ENCODE data around the gene SLC6A9.
A peak's percentile ranks its signal among the peaks of the same experiment; 100 is the strongest.

Gene SLC6A9

DNA sequence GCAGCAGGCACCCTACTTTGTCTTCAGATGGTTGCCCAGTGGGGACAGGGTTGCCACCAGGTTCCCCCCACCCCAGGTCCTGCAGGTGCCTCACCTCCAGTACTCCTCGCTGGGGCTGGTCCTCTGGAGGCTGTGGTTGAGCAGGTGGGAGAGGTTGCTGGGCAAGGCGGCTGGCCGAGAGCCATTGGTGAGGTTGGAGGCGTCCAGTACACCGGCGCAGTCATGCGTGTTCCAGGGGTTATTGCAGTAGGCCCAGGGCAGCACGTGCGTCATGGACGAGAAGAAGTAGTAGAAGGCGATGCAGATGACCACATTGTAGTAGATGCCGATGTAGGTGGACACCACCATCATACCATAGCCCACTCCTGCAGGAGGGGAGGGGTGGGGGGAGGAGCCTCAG, 23.0 kb downstream of the SLC6A9 start:
- FAIRE-seq = no peak
- no peak for DNase-seq (ENCODE audit: insufficient read length, low spot score)

DNA sequence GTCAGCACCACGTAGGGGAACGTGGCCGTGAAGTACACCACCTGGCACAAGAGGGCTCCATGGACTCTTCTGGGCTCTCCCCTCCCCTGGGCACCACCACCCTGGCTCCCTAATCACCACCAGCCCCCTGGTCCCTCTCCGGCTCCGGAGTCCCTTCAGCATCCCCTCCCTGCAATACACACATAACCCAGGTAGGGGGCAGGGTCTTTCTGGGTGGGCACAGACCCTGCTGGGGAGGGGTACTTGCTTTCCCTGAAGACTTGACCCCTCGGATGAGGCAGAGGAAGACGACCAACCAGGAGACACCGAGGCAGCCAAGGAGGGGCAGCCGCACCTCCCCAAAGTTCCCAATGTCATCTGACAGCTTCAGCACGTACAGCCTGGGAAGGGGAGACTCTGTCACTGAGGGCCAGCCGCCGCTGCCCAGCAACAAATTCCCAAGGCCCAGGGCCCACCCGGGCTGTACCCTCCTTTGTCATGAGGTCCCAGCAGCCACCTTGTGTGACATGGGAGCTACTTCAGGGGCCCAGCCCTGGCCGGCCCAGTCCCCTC, 28.6 kb downstream of the SLC6A9 start:
- FAIRE-seq (no peak), DNase-seq (ENCODE audit: insufficient read length, low spot score) (no peak)

DNA sequence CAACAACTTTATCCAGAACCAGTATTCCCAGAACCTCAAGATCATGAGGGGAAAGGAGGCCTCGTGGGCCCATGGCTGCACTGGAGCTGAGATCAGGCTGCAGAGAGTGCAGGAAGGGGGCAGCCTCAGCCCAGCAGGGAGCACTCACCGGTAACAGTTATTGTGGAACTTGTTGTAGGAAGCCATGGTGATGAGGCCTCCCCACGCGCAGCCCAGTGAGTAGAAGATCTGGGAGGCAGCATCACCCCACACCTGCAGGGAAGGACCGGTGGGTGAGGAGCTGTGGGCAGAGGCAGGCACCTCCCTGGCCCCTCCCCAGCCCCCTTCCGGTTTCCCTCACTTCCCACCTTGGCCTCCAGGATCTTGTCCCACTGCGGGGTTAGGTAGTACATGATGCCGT, 29.1 kb downstream of the SLC6A9 start:
- FAIRE-seq = no peak
- DNase-seq (ENCODE audit: insufficient read length, low spot score) = no peak

DNA sequence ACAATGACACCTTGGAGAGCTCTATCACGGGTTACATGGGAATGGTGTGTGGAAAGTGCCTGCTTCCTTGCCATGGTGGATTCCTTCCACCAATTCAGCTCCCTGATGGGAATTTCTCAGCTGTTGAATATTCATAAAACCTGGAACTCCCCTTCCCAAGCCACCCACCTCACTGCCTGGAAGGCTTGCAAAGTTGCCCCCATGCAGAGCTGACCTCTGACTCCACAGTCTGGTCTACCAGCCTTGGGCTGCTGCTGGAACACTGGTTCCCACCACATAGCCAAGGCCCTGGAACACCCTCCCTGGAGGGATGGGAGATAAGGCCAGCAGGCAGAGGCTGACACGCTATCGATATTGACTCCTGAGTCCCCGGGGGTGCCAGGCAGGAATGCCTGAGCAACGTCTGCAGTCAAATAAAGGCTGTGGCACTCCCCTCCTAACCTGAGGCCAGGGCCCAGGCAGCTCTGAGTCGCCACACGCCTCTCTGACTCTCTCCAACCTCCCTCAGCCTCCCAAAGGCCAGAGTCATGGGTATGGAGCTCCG, 31.1 kb downstream of the SLC6A9 start:
- FAIRE-seq (no peak), DNase-seq (ENCODE audit: insufficient read length, low spot score) (no peak)

DNA sequence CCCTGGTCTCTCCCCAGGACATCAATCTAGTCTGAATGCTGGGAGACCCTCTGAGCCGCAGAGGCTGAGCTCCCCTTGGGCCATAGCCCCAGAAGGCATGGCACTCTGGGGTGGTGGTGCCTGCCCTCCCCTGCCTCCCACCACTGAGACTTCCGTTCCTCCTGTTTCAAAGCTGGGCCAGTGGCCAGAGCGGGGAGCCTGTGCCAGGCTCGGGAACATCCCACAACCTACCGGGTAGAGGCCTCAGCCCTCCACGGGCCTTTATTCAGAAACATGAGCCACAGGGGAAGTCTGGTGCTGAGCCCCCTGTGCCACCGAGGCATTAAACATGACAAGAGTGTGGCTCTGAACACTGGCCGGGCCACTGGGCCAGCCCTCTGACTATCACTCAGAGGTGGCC, 31.8 kb downstream of the SLC6A9 start:
- no peak for FAIRE-seq
- DNase-seq (ENCODE audit: insufficient read length, low spot score) = no peak

DNA sequence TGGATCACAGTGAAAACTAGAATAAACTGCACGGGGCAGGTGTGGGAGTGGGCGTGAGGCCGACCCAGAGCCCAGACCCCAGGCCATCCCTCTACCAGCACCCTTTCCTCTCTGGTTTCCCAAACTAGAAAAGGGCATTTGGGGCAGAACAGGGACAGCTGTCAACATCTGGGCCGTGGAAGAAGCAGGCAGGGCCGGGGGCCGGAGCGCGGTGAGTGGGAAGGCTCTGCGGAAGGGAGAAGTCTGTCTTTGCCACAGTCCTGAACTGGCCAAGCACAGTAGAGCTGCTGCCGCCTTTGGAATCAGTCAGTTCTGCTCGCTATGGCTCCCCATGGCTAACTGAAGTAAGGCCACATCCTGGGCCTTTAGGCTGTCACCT, 33.3 kb downstream of the SLC6A9 start:
- no peak for FAIRE-seq
- DNase-seq (ENCODE audit: insufficient read length, low spot score) = no peak

DNA sequence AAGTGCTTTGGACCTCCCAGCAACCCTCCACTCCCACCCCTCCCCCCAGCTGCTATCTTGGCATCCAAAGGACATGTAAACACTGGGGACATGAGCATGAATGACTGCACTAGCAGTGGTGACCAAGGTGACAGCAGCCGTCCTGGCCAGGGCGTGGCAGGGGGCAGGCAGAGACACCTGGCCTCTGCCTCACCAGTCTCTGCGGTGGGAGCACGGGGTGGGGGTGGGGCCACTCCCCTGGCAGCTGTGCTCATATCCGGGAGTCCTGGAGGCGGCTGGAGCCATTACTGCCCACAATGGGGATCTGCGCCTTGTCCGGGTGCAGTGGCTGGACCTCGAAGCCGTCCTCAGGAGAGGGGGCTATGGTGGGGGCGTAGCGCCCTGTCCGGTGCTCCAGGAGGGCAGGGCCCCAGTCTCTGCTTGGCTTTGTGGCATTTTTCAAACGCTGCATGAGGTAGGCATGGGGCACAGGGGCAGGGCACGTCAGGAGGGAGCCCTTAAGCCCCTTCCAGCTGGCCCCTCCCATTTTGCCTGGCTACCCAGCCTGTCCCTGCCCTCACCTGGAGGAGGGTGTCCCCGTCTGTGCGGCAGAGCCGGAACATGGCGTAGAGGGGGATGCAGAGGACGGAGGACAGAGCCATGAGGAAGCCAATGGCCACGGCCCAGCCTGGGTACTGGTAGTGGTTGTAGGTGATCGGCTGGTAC, 33.8 kb downstream of the SLC6A9 start:
- DNase-seq (ENCODE audit: insufficient read length, low spot score) (no peak), FAIRE-seq (no peak)

DNA sequence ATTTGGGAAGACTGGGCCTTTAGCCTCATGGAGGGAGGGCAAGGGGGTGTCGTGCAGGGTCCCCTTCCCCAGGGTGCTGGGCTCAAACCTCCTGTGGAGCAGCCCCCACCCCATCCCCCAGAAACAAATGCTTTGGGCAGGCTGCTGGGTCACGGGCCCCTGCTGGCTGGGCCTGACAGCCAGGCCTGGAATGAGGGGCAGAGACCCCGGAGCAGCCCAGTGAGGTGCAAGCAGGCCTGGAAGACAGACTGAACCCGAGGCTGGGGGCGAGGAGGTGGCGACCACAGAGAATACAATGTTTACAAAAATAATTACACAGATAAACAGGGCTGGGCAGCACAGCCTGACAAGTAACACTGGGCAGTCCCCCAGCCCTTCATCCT, 34.5 kb downstream of the SLC6A9 start:
- FAIRE-seq = no peak
- DNase-seq (ENCODE audit: insufficient read length, low spot score) = no peak

DNA sequence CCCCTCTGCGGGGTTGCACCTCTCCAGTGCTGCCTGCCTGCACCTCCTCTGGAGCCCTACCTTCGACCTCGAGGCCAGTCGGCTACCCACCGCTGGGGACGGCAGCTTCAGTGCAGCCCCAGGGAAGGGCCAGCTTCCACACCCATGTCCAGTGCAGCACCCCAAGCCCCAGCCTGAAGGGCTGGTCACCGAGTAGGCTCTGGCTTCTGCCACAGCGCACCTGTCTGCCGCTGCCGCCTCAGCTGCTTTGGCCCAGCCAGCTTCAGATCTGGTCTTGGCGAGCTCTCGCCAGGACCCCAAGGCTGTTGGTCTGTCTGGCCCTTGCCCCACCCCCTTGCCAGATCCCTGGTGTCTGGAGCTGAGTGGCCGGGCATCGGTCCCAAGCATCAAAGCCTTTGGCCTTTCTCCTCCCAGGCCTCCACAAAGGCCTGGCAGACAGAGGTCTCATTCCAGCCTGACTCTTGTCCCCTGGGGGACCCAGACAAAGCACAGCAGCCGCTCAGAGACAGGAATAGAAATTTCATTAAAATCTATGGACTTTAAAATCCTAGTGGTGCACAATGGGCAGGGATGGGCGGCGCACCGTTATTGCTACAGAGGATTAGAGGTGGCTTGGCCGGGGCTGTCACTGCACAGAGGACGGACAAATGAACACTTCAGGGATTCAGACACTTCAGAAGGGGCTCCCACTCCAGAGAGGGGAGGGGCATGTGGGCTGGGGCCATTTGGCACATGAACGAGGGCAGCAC, 35.1 kb downstream of the SLC6A9 start:
- DNase-seq (ENCODE audit: insufficient read length, low spot score) (no peak), FAIRE-seq (no peak)

DNA sequence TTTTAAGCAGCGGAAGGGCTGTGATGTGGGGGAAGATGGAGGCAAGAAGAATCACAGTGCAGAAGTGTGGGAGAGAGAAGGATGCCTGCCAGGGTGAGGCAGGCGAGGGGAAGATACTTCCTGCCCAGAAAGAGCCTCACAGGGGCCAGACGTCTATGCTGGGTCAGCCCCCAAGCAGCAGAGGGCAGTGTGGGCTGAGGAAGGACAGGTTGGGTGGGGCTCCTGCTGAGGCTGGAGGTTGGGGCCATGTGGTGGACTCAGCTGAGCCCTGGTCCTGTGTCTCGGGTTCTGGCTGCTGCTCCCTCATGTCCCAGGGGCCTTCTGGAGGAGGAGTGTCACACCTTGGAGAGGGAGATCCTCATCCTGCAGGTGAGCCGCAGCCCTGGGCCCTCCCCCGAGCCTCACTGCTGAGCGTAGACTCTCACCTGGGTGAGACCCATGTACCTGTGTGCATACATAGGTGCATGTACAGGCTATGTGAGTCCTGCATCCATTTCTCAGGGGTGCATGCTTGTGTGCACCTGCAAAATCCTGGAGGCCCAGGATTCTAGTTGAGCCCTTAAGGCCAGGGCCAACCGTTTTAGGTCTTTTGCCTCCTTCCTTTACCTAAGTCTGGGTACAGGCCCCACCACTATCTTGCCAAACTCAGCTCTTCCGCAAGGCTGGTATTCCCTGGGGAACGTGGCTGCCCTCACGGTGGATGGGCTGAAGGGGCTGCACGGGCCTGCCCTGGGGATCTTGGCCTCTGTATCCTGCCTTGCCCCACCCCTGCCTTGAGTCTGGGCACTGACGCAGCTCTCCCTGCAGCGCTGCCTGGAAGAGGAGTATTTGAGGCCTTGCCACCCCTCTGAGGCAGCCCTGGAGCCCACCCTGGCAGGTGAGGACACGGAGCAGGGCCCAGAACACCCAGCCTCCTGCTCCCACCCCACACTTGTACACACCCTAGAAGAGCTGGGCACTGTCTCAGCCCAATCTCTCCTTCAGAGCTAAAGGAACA, 36.2 kb downstream of the SLC6A9 start:
- DNase-seq (ENCODE audit: insufficient read length, low spot score) = peak; percentile 28

DNA sequence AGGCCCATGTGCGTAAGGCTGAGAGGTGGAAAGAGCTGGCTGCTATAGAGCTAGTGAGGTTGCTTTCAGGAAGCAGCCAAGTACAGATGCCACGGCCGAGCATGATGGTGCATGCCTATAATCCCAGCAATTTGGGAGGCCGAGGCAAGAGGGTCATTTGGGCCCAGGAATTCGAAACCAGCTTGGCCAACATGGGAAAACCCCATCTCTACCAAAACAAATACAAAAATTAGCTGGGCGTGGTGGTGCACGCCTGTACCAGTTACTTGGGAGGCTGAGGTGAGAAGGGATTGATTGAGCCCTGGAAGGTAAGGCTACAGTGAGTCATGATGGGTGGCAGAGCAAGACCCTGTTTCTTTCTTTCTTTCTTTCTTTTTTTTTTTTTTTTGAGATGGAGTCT, 37.2 kb downstream of the SLC6A9 start:
- no peak for FAIRE-seq
- no peak for DNase-seq (ENCODE audit: insufficient read length, low spot score)

More for the DNA sequence above, 36.2 kb downstream of the SLC6A9 start:
- peak; percentile 79 for FAIRE-seq

DNA sequence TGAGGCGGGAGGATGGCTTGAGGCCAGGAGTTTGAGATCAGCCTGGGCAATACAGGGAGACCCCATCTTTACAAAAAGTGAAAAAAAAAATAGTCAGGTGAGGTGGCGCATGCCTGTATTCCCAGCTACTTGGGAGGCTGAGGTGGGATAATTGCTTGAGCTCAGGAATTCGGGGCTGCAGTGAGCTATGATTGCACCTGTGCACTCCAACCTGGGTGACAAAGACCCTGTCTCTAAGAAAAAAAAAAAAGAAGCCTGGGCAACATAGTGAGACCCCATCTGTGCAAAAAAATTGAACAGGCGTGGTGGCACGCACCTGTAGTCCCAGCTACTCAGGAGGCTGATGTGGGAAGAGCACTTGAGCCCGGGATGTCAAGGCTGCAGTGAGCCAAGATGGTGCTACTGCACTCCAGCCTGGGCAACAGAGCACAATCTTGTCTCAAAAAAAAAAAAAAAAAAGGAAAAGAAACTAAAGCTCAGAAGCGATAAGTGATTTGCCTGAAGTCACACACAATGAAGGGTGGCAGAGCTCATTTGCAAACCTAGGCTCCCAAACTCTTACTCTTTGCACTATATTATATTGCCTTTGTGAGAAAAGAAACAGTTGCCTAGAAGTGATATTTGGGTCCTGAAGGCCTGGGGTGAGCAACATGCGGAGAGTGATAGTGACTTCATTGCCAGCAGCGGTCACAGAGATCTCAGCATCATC, 37.9 kb downstream of the SLC6A9 start:
- FAIRE-seq (no peak), DNase-seq (ENCODE audit: insufficient read length, low spot score) (no peak)

DNA sequence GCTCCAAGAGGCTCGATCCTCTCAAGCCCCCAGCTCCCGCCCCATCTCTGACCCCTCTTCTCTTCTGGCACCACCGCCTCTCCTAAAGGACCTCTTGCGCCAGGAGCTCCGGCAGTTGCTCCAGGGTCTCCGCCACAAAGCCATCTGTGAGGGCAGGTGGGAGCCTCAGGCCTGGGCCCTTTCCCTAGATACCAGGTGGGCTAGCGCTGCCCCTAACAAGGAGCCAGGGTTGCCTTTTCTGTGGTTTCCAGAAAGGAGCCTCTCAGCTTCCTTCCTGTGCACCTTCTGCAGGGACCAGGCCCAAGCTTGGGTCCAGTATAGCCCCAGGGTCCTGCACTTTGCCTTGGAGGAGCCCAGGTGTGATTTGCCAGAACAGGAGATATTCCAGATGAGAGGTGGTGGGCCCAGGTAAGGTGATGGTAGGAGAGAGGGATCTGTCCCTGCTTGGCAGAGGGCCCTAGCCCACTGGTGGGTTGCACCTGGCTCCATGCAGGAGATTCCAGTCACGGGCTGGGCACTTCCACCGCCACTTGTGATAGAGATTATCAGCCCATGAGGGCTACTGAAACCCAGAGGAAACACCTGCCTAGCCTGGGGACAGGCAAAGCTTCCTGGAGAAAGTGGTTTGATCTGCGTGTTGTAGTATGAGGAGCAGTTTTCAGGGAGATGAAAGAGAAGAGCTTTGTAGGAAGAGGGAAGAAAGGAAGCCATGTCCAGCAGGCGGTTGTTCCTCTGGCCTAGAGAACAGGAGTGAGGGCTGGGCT, 38.8 kb downstream of the SLC6A9 start:
- FAIRE-seq (no peak), DNase-seq (ENCODE audit: insufficient read length, low spot score) (no peak)

DNA sequence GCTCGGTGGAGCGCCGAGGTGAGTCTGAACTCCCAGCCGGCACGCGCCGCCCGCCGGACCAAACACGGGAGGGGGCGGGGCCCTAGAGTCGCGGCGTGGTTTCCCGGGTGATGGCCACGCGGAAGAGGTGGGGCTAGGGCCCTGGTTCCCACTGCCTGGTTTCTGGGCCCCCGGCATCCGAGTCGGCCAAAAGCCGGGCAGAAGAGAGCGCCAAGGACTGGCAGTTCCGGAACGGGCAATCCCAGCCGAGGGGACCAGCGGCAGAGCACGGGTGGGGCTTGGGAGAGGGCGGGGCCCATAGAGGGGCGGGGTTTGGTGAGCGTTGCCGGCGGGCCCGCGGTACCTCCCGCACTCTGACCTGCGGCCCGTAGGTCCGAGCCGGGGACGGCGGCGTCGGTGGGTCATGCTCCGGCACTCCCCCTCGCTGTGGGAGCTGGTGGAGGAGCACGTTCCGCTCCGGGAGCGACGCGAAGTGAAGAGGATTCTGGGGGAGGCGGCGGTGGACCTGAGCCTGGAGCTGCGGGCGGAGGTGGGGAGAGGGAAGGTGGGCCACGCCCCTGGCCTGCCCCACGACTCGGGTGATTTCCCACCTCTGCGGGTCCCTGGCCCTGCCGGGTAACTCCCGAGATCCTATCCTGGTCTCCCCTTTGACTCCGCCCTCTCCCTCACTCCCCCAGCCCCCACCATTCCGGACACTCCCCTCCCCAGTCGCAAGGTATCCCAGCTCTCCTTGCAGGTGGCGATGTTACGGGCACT, 39.6 kb downstream of the SLC6A9 start, which contains the start of gene CCDC24:
Gene CCDC24 (plus strand): TSS at position 124 of the 756 bp plus-strand sequence. CDS start 280 bp downstream, at position 404.
- DNase-seq (ENCODE audit: insufficient read length, low spot score) (peak; percentile 88), FAIRE-seq (peak; percentile 26)

DNA sequence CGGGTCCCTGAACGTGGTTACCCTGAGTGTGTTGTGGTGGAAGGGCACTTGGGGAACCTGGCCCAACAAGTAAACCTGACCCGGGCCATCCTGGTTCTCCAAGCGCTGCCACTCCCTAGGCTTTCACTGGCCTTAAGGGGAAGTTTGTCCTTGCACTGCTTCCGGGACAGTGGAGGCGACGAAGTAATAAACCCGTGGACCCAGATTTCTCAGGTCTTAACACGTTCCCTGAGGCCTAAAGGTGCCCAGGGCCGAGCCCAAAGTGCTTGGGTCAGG, 40.1 kb downstream of the SLC6A9 start:
- FAIRE-seq (peak; percentile 88), DNase-seq (ENCODE audit: insufficient read length, low spot score) (no peak)

DNA sequence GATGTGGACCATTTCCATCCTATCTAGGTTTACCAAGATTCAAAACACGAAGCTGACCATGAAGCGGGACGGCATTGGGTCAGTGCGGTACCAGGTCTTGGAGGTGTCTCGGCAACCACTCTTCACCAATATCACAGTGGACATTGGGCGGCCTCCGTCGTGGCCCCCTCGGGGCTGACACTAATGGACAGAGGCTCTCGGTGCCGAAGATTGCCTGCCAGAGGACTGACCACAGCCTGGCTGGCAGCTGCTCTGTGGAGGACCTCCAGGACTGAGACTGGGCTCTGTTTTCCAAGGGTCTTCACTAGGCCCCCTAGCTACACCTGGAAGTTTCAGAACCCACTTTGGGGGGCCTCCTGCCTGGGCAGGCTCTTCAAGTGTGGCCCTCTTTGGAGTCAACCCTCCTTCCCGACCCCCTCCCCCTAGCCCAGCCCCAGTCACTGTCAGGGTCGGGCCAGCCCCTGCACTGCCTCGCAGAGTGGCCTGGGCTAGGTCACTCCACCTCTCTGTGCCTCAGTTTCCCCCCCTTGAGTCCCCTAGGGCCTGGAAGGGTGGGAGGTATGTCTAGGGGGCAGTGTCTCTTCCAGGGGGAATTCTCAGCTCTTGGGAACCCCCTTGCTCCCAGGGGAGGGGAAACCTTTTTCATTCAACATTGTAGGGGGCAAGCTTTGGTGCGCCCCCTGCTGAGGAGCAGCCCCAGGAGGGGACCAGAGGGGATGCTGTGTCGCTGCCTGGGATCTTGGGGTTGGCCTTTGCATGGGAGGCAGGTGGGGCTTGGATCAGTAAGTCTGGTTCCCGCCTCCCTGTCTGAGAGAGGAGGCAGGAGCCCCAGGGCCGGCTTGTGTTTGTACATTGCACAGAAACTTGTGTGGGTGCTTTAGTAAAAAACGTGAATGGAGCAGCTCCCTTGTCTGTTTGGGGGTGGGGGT, 40.7 kb downstream of the SLC6A9 start:
- FAIRE-seq (no peak), DNase-seq (ENCODE audit: insufficient read length, low spot score) (no peak)

DNA sequence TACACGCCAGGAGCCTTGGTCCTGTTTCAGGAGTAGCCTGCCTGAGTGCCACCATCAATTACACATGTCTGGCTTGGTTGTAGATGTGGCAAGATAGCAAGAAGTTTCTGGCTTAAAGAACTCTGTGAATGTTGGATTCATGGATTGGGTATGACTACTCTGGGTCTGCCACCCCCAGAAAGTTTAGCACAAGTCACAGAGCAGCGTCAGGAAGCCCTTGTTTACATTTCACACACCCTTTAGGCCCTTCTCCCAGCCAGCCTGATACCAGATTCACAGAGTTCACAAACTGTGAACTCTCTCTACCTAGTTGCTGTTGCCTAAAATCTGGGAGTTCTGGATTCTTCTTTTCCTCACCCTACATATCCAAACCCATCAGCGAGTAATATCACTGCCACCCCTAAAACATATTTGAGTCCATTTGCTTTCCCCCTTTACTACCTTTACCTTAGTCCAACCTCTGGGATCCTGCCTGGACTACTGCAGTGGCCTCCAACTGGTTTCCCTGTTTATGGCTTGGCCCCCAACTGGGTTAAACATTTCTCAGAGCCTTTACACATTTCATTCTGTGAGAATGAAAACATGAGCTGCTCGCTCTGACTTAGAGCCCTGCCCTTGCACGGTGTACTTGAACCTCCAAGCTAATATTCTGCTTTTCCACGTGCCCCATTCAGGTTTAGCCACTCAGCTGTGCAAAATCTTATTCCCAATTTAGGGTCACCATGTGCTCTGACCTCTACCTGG, 43.9 kb downstream of the SLC6A9 start:
- FAIRE-seq (no peak), DNase-seq (ENCODE audit: insufficient read length, low spot score) (no peak)

Data from GM19239 (cell line).